GM23338 (cell line): ENCODE results near the gene TYW1.
"Not testable (repeated sequence)": the region's sequence is repeated elsewhere in the genome, so short reads cannot be mapped to it uniquely, and the experiment has no call there.

Experiments used
- POLR2AphosphoS5 ChIP-seq: IDR thresholded peaks from 2 replicates; pipeline ENCODE4 v1.6.1; 2016; ENCODE audit warnings: antibody characterized with exemption, low read depth
- TF ChIP-seq, protein P1 (sequence below), 2 experiments: fragments of 200-600 bp in 1 of 2; sonication (generic) in 1 of 2; conservative IDR thresholded peaks; 2 replicates each; pipeline versions ENCODE4 v1.5.1 to v1.6.1; 2016 to 2017; ENCODE audit warnings: antibody characterized with exemption in 2 of 2, low read depth in 2 of 2, mild to moderate bottlenecking in 2 of 2, moderate library complexity in 1 of 2
- TF ChIP-seq, protein P2 (sequence below): IDR thresholded peaks from one replicate; pipeline ENCODE4 v1.6.1; 2018; ENCODE audit warnings: antibody characterized with exemption; ENCODE audit not compliant: unreplicated experiment

GRCh38 chr7:67091053-67091452, 94.4 kb downstream of the TYW1 start:
- TF ChIP-seq, protein P1, sequence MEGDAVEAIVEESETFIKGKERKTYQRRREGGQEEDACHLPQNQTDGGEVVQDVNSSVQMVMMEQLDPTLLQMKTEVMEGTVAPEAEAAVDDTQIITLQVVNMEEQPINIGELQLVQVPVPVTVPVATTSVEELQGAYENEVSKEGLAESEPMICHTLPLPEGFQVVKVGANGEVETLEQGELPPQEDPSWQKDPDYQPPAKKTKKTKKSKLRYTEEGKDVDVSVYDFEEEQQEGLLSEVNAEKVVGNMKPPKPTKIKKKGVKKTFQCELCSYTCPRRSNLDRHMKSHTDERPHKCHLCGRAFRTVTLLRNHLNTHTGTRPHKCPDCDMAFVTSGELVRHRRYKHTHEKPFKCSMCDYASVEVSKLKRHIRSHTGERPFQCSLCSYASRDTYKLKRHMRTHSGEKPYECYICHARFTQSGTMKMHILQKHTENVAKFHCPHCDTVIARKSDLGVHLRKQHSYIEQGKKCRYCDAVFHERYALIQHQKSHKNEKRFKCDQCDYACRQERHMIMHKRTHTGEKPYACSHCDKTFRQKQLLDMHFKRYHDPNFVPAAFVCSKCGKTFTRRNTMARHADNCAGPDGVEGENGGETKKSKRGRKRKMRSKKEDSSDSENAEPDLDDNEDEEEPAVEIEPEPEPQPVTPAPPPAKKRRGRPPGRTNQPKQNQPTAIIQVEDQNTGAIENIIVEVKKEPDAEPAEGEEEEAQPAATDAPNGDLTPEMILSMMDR (conservative IDR thresholded peaks at IDR 0.05; ENCODE audit: low read depth in 2 of 2), result not testable (repeated sequence)
- TF ChIP-seq, protein P2, sequence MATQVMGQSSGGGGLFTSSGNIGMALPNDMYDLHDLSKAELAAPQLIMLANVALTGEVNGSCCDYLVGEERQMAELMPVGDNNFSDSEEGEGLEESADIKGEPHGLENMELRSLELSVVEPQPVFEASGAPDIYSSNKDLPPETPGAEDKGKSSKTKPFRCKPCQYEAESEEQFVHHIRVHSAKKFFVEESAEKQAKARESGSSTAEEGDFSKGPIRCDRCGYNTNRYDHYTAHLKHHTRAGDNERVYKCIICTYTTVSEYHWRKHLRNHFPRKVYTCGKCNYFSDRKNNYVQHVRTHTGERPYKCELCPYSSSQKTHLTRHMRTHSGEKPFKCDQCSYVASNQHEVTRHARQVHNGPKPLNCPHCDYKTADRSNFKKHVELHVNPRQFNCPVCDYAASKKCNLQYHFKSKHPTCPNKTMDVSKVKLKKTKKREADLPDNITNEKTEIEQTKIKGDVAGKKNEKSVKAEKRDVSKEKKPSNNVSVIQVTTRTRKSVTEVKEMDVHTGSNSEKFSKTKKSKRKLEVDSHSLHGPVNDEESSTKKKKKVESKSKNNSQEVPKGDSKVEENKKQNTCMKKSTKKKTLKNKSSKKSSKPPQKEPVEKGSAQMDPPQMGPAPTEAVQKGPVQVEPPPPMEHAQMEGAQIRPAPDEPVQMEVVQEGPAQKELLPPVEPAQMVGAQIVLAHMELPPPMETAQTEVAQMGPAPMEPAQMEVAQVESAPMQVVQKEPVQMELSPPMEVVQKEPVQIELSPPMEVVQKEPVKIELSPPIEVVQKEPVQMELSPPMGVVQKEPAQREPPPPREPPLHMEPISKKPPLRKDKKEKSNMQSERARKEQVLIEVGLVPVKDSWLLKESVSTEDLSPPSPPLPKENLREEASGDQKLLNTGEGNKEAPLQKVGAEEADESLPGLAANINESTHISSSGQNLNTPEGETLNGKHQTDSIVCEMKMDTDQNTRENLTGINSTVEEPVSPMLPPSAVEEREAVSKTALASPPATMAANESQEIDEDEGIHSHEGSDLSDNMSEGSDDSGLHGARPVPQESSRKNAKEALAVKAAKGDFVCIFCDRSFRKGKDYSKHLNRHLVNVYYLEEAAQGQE, result not testable (repeated sequence)
- TF ChIP-seq POLR2AphosphoS5, result not testable (repeated sequence)
